GM21619 (cell line): ENCODE measurements around the gene MAP3K8.
"Not testable (repeated sequence)": the region's sequence is repeated elsewhere in the genome, so short reads cannot be mapped to it uniquely, and the experiment has no call there.

Source experiments
- ATAC-seq: cut with Tn5 transposase; IDR thresholded peaks from one replicate; pipeline ENCODE4 v1.9.1; 2021; ENCODE audit not compliant: unreplicated experiment

Gene MAP3K8

GRCh38 chr10:30443049-30443448 is 9.1 kb downstream of the MAP3K8 start:
- ATAC-seq, result no peak

GRCh38 chr10:30445711-30446110 is 11.7 kb downstream of the MAP3K8 start:
- ATAC-seq, result no peak

- no peak for ATAC-seq
Observed at GRCh38 chr10:30447125-30447799, 13.3 kb downstream of the MAP3K8 start.

GRCh38 chr10:30448092-30448491 is 14.1 kb downstream of the MAP3K8 start:
- no peak for ATAC-seq

GRCh38 chr10:30453764-30454527 is 20.0 kb downstream of the MAP3K8 start:
- ATAC-seq, result no peak

GRCh38 chr10:30454744-30455510 is 20.9 kb downstream of the MAP3K8 start:
- no peak for ATAC-seq

- ATAC-seq, result peak; percentile 39
Observed at GRCh38 chr10:30455816-30456215, 21.8 kb downstream of the MAP3K8 start.

- ATAC-seq, result peak; percentile 89
Observed at GRCh38 chr10:30456266-30456665, 22.3 kb downstream of the MAP3K8 start.

GRCh38 chr10:30459283-30459682 is 25.3 kb downstream of the MAP3K8 start:
- ATAC-seq, result no peak

- no peak for ATAC-seq
Observed at GRCh38 chr10:30460121-30460520, 26.1 kb downstream of the MAP3K8 start.

GRCh38 chr10:30462513-30462912 is 28.5 kb downstream of the MAP3K8 start:
- no peak for ATAC-seq

GRCh38 chr10:30463944-30464451 is 30.0 kb downstream of the MAP3K8 start:
- ATAC-seq, result no peak

GRCh38 chr10:30464675-30465074 is 30.7 kb downstream of the MAP3K8 start:
- ATAC-seq, result no peak

- no peak for ATAC-seq
Observed at GRCh38 chr10:30466445-30466844, 32.5 kb downstream of the MAP3K8 start.

- peak; percentile 77 for ATAC-seq
Observed at GRCh38 chr10:30467651-30468338, 33.8 kb downstream of the MAP3K8 start.

GRCh38 chr10:30472414-30473155 is 38.6 kb downstream of the MAP3K8 start:
- ATAC-seq, result no peak

GRCh38 chr10:30475515-30475914 is 41.5 kb downstream of the MAP3K8 start:
- not testable (repeated sequence) for ATAC-seq

GRCh38 chr10:30476511-30477155 is 42.6 kb downstream of the MAP3K8 start:
- ATAC-seq, result no peak

GRCh38 chr10:30479513-30479912 is 45.5 kb downstream of the MAP3K8 start:
- ATAC-seq, result not testable (repeated sequence)

- no peak for ATAC-seq
Observed at GRCh38 chr10:30481603-30482002, 47.6 kb downstream of the MAP3K8 start.
